Panc1 (cell line): Measurements from ENCODE around the gene UPK1B. TPM values are rescaled to one million over a fixed set of nuclear protein-coding genes. Genes with fewer than 3 reads are reported as not detected.
A peak's percentile ranks its signal among the peaks of the same experiment; 100 is the strongest.

Experiments used
- ATAC-seq: fragments of 200-7000 bp; cut with Tn5 transposase; 2 replicates; pipeline ENCODE4 v1.9.1; 2020; ENCODE audit warnings: mild to moderate bottlenecking, moderate library complexity
- Bru-seq: library from RNA; stranded (reverse); fragments of 400-500 nt; gene quantifications from one replicate; lab custom pipeline; 2021; lab: Mats Ljungman, UMichigan
- BruChase-seq, 2 experiments: library from RNA; stranded (reverse); fragments of 400-500 nt; gene quantifications; one replicate each; lab custom pipeline; 2021; lab: Mats Ljungman, UMichigan
- BruUV-seq: library from RNA; stranded (reverse); fragments of 400-500 nt; replicated peaks from 2 replicates; lab custom pipeline; 2021; lab: Mats Ljungman, UMichigan
- CTCF ChIA-PET: fragments of 300-600 bp; sonication (Branson Sonifier 250); formaldehyde crosslinking; loops from one replicate; lab custom pipeline; 2022; ENCODE audit warnings: antibody characterized with exemption; lab: Charles Lee
- POLR2A ChIA-PET: fragments of 300-600 bp; sonication (Branson Sonifier 250); formaldehyde crosslinking; loops from one replicate; lab custom pipeline; 2022; ENCODE audit warnings: antibody characterized with exemption; lab: Charles Lee
- DNase-seq: peaks from one replicate; pipeline ENCODE4 v3.0.0-alpha.2; 2010; ENCODE audit warnings: low read depth, low spot score
- H3K27ac ChIP-seq: 2 replicates; pipeline ENCODE4 v1.5.1; 2011; ENCODE audit warnings: mild to moderate bottlenecking, low read length, inconsistent platforms
- H3K27me3 ChIP-seq: fragments of 200-500 bp; sonication (Bioruptor generic); 2 replicates; pipeline ENCODE4 v1.6.0; 2014; ENCODE audit warnings: low read length, inconsistent platforms; ENCODE audit not compliant: control insufficient read depth, insufficient read depth
- H3K36me3 ChIP-seq: fragments of 200-500 bp; sonication (Bioruptor generic); 2 replicates; pipeline ENCODE4 v1.5.1; 2014; ENCODE audit warnings: inconsistent platforms, mild to moderate bottlenecking, low read length, moderate library complexity; ENCODE audit not compliant: control insufficient read depth, insufficient read depth
- H3K4me1 ChIP-seq: 2 replicates; pipeline ENCODE4 v1.5.1; 2011; ENCODE audit warnings: inconsistent platforms, mild to moderate bottlenecking, low read length, moderate library complexity; ENCODE audit not compliant: control insufficient read depth, insufficient read depth
- H3K4me3 ChIP-seq, 2 experiments: 2 replicates each; pipeline ENCODE4 v1.5.1; 2011 to 2012; ENCODE audit warnings: low read depth in 2 of 2, low read length in 2 of 2, mild to moderate bottlenecking in 2 of 2, inconsistent platforms in 1 of 2, moderate library complexity in 1 of 2
- H3K9me3 ChIP-seq: fragments of 200-500 bp; sonication (Bioruptor generic); 2 replicates; pipeline ENCODE4 v1.5.1; 2014; ENCODE audit warnings: low read depth, mild to moderate bottlenecking, inconsistent platforms, low read length, moderate library complexity; ENCODE audit not compliant: control insufficient read depth, insufficient read depth
- CTCF ChIP-seq: fragments of 450-650 bp; IDR thresholded peaks from 2 replicates; pipeline ENCODE4 v1.5.1; 2017; ENCODE audit warnings: mild to moderate bottlenecking
- POLR2AphosphoS5 ChIP-seq: IDR thresholded peaks from 2 replicates; pipeline ENCODE4 v1.6.1; 2012; ENCODE audit warnings: mild to moderate bottlenecking, low read depth, low read length, moderate library complexity
- REST ChIP-seq, 2 experiments: IDR thresholded peaks; 2 replicates each; pipeline ENCODE4 v1.6.1; 2011 to 2012; ENCODE audit warnings: low read depth in 2 of 2, control low read depth in 1 of 2, low read length in 1 of 2, mild to moderate bottlenecking in 1 of 2, moderate library complexity in 1 of 2; ENCODE audit not compliant: insufficient read depth in 1 of 2
- SIN3A ChIP-seq: IDR thresholded peaks from 2 replicates; pipeline ENCODE4 v1.6.1; 2012; ENCODE audit warnings: low read depth, mild to moderate bottlenecking, low read length, moderate library complexity, borderline replicate concordance; ENCODE audit not compliant: insufficient read depth
- TCF7L2 ChIP-seq: IDR thresholded peaks from 2 replicates; pipeline ENCODE4 v1.6.1; 2011; ENCODE audit warnings: mild to moderate bottlenecking, low read depth, low read length, inconsistent platforms
- in situ Hi-C: cut with HindIII; loops from 2 replicates; pipeline ENCODE4 v1.10.0; 2016; ENCODE audit warnings: low sequenced_read_pairs, low pct_unique_long_range_greater_than_20kb
- intact Hi-C: fragments of 100-400 bp; cut with micrococcal nuclease; formaldehyde crosslinking; loops from one replicate; pipeline ENCODE4 v1.10.0; 2022; ENCODE audit not compliant: unreplicated experiment
- long read RNA-seq: library from polyadenylated mRNA; unstranded; transcript quantifications from one replicate; pipeline ENCODE4 v2.0.0, GENCODE V29; 2021; ENCODE audit not compliant: unreplicated experiment
- polyA plus RNA-seq: library from polyadenylated mRNA; unstranded; fragments of >200 nt; gene quantifications from one replicate; pipeline ENCODE4 v1.2.1, GENCODE V29; 2012; ENCODE audit warnings: missing spikeins; ENCODE audit not compliant: insufficient read length
- total RNA-seq: library from RNA; stranded (reverse); gene quantifications from one replicate; pipeline ENCODE4 v1.2.1, GENCODE V29; 2021; ENCODE audit not compliant: unreplicated experiment

UPK1B gene
- total RNA-seq: 4.4 TPM
- polyA plus RNA-seq: 2.5 TPM
- percentile 32 among the genes with signal in this experiment for Bru-seq, nascent RNA
- percentile 33 among the genes with signal in this experiment for BruChase-seq, experiment 1, labeled RNA remaining after a 2-hour chase
- BruChase-seq, experiment 2, labeled RNA remaining after a 6-hour chase: percentile 35 among the genes with signal in this experiment
- long read RNA-seq, partial matches to known transcripts: 0 of 8 reads
- long read RNA-seq, other reads (novel, unspliced or antisense): 5 of 8 reads

GRCh38 chr3:119173325-119173724 lies at the start of gene UPK1B:
UPK1B (plus strand) TSS chr3:119173598; CDS start chr3:119186742, 13,144 bp downstream.
- in situ Hi-C loops: no loop called here
- Histone ChIP-seq H3K27ac (no peak within 1 kb of the TSS), H3K27me3 (no peaks in the 10 kb centered on the region), H3K9me3 (no peaks in the 10 kb centered on the region), H3K4me3 (peak within 1 kb of the TSS in 1 of 2 experiments; percentile 5; a peak in 1 of 4 replicates), H3K4me1 (peaks cover 5% of the 10 kb centered on the region; the same call in 1 of the 2 replicates), H3K36me3 (no peaks in the 10 kb centered on the region)
- intact Hi-C loops: no loop called here
- ChIA-PET POLR2A (no interaction called here), CTCF (no interaction called here)
- TF ChIP-seq REST (IDR thresholded peaks at IDR 0.05; ENCODE audit: insufficient read depth in 1 of 2, low read depth in 2 of 2, low read length in 1 of 2) (no peak), SIN3A (no peak), POLR2AphosphoS5 (no peak), CTCF (no peak), TCF7L2 (no peak)
- ATAC-seq (peak; percentile 62), DNase-seq (no peak)
- no TSS peak for BruUV-seq

GRCh38 chr3:119125342-119125741 lies 48.1 kb upstream of the UPK1B start:
- CTCF ChIA-PET: interaction anchor here (0.6 kb wide), 1 partner anchor 87 kb away, joined by 3 read pairs; no protein-coding TSS in a partner anchor
- intact Hi-C loops: no loop called here
- Histone ChIP-seq H3K4me1 (no peaks in the 10 kb centered on the region), H3K27me3 (no peaks in the 10 kb centered on the region), H3K36me3 (no peaks in the 10 kb centered on the region), H3K4me3 (no peak overlapping the region), H3K9me3 (no peaks in the 10 kb centered on the region), H3K27ac (no peak overlapping the region)
- TF ChIP-seq SIN3A (no peak), CTCF (no peak), POLR2AphosphoS5 (no peak), REST (IDR thresholded peaks at IDR 0.05; ENCODE audit: insufficient read depth in 1 of 2, low read depth in 2 of 2, low read length in 1 of 2) (no peak), TCF7L2 (no peak)
- DNase-seq (no peak), ATAC-seq (no peak)
- no TSS peak for BruUV-seq
- in situ Hi-C loops: no loop called here
- POLR2A ChIA-PET: no interaction called here
